Panc1 (cell line): Measurements from ENCODE around the gene SOX21. TPM values are rescaled to one million over a fixed set of nuclear protein-coding genes. Genes with fewer than 3 reads are reported as not detected.

Experiments
- ATAC-seq: fragments of 200-7000 bp; cut with Tn5 transposase; 2 replicates; pipeline ENCODE4 v1.9.1; 2020; ENCODE audit warnings: mild to moderate bottlenecking, moderate library complexity
- BruUV-seq: library from RNA; stranded (reverse); fragments of 400-500 nt; replicated peaks from 2 replicates; lab custom pipeline; 2021; lab: Mats Ljungman, UMichigan
- CTCF ChIA-PET: fragments of 300-600 bp; sonication (Branson Sonifier 250); formaldehyde crosslinking; loops from one replicate; lab custom pipeline; 2022; ENCODE audit warnings: antibody characterized with exemption; lab: Charles Lee
- POLR2A ChIA-PET: fragments of 300-600 bp; sonication (Branson Sonifier 250); formaldehyde crosslinking; loops from one replicate; lab custom pipeline; 2022; ENCODE audit warnings: antibody characterized with exemption; lab: Charles Lee
- DNase-seq: peaks from one replicate; pipeline ENCODE4 v3.0.0-alpha.2; 2010; ENCODE audit warnings: low read depth, low spot score
- H3K27ac ChIP-seq: 2 replicates; pipeline ENCODE4 v1.5.1; 2011; ENCODE audit warnings: mild to moderate bottlenecking, low read length, inconsistent platforms
- H3K27me3 ChIP-seq: fragments of 200-500 bp; sonication (Bioruptor generic); 2 replicates; pipeline ENCODE4 v1.6.0; 2014; ENCODE audit warnings: low read length, inconsistent platforms; ENCODE audit not compliant: control insufficient read depth, insufficient read depth
- H3K36me3 ChIP-seq: fragments of 200-500 bp; sonication (Bioruptor generic); 2 replicates; pipeline ENCODE4 v1.5.1; 2014; ENCODE audit warnings: inconsistent platforms, mild to moderate bottlenecking, low read length, moderate library complexity; ENCODE audit not compliant: control insufficient read depth, insufficient read depth
- H3K4me1 ChIP-seq: 2 replicates; pipeline ENCODE4 v1.5.1; 2011; ENCODE audit warnings: inconsistent platforms, mild to moderate bottlenecking, low read length, moderate library complexity; ENCODE audit not compliant: control insufficient read depth, insufficient read depth
- H3K4me3 ChIP-seq, 2 experiments: 2 replicates each; pipeline ENCODE4 v1.5.1; 2011 to 2012; ENCODE audit warnings: low read depth in 2 of 2, low read length in 2 of 2, mild to moderate bottlenecking in 2 of 2, inconsistent platforms in 1 of 2, moderate library complexity in 1 of 2
- H3K9me3 ChIP-seq: fragments of 200-500 bp; sonication (Bioruptor generic); 2 replicates; pipeline ENCODE4 v1.5.1; 2014; ENCODE audit warnings: low read depth, mild to moderate bottlenecking, inconsistent platforms, low read length, moderate library complexity; ENCODE audit not compliant: control insufficient read depth, insufficient read depth
- CTCF ChIP-seq: fragments of 450-650 bp; IDR thresholded peaks from 2 replicates; pipeline ENCODE4 v1.5.1; 2017; ENCODE audit warnings: mild to moderate bottlenecking
- POLR2AphosphoS5 ChIP-seq: IDR thresholded peaks from 2 replicates; pipeline ENCODE4 v1.6.1; 2012; ENCODE audit warnings: mild to moderate bottlenecking, low read depth, low read length, moderate library complexity
- SIN3A ChIP-seq: IDR thresholded peaks from 2 replicates; pipeline ENCODE4 v1.6.1; 2012; ENCODE audit warnings: low read depth, mild to moderate bottlenecking, low read length, moderate library complexity, borderline replicate concordance; ENCODE audit not compliant: insufficient read depth
- TCF7L2 ChIP-seq: IDR thresholded peaks from 2 replicates; pipeline ENCODE4 v1.6.1; 2011; ENCODE audit warnings: mild to moderate bottlenecking, low read depth, low read length, inconsistent platforms
- in situ Hi-C: cut with HindIII; loops from 2 replicates; pipeline ENCODE4 v1.10.0; 2016; ENCODE audit warnings: low sequenced_read_pairs, low pct_unique_long_range_greater_than_20kb
- intact Hi-C: fragments of 100-400 bp; cut with micrococcal nuclease; formaldehyde crosslinking; loops from one replicate; pipeline ENCODE4 v1.10.0; 2022; ENCODE audit not compliant: unreplicated experiment
- total RNA-seq: library from RNA; stranded (reverse); gene quantifications from one replicate; pipeline ENCODE4 v1.2.1, GENCODE V29; 2021; ENCODE audit not compliant: unreplicated experiment
- TF ChIP-seq, protein P1 (sequence below), 2 experiments: IDR thresholded peaks; 2 replicates each; pipeline ENCODE4 v1.6.1; 2011 to 2012; ENCODE audit warnings: low read depth in 2 of 2, control low read depth in 1 of 2, low read length in 1 of 2, mild to moderate bottlenecking in 1 of 2, moderate library complexity in 1 of 2; ENCODE audit not compliant: insufficient read depth in 1 of 2

The SOX21 gene
- total RNA-seq, 1 experiment from 2014 or later, result 3.5 TPM

GRCh38 chr13:94759120-94759728, 46.9 kb upstream of the SOX21 start:
- ATAC-seq (no peak), DNase-seq (no peak)
- BruUV-seq, result no TSS peak
- H3K36me3 ChIP-seq, result no peaks in the 10 kb centered on the region
- H3K27me3 ChIP-seq, result no peaks in the 10 kb centered on the region
- intact Hi-C loops (no loop called here), in situ Hi-C loops (no loop called here)
- ChIA-PET POLR2A (no interaction called here), CTCF (no interaction called here)
- H3K4me3 ChIP-seq, result no peak overlapping the region
- H3K9me3 ChIP-seq, result no peaks in the 10 kb centered on the region
- TF ChIP-seq POLR2AphosphoS5 (no peak), TCF7L2 (no peak), SIN3A (no peak), CTCF (no peak)
- TF ChIP-seq, protein P1, sequence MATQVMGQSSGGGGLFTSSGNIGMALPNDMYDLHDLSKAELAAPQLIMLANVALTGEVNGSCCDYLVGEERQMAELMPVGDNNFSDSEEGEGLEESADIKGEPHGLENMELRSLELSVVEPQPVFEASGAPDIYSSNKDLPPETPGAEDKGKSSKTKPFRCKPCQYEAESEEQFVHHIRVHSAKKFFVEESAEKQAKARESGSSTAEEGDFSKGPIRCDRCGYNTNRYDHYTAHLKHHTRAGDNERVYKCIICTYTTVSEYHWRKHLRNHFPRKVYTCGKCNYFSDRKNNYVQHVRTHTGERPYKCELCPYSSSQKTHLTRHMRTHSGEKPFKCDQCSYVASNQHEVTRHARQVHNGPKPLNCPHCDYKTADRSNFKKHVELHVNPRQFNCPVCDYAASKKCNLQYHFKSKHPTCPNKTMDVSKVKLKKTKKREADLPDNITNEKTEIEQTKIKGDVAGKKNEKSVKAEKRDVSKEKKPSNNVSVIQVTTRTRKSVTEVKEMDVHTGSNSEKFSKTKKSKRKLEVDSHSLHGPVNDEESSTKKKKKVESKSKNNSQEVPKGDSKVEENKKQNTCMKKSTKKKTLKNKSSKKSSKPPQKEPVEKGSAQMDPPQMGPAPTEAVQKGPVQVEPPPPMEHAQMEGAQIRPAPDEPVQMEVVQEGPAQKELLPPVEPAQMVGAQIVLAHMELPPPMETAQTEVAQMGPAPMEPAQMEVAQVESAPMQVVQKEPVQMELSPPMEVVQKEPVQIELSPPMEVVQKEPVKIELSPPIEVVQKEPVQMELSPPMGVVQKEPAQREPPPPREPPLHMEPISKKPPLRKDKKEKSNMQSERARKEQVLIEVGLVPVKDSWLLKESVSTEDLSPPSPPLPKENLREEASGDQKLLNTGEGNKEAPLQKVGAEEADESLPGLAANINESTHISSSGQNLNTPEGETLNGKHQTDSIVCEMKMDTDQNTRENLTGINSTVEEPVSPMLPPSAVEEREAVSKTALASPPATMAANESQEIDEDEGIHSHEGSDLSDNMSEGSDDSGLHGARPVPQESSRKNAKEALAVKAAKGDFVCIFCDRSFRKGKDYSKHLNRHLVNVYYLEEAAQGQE (IDR thresholded peaks at IDR 0.05; ENCODE audit: insufficient read depth in 1 of 2, low read depth in 2 of 2, low read length in 1 of 2), result no peak
- H3K4me1 ChIP-seq, result no peaks in the 10 kb centered on the region
- no peak overlapping the region for H3K27ac ChIP-seq

DNA sequence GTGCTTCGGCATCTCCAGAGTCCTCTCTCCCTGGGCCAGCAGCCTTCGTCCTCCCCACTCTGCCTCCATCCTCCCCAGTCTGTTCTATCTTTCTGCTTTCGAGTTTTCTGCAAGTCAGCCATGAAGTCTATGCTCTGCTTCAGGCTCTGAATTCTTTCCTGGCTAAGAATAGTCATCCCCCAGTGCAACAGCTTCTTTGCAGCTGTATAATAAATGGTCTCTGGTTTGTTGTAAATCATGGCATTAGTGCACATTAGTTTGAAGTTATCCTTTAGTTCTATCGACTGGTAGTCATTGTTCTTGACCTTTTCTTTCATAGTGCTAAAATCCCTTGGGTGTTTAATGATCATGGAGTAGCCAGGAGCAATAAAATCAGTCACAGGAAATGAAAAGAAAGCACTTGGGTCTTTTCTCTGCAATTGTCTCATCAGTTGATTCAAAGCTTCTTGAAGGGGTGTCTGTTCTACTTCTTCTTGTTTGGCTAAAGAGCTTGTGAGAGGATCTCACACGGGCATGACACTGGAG, 46.2 kb upstream of the SOX21 start:
- no peak for TF ChIP-seq SIN3A
- TF ChIP-seq TCF7L2, result no peak
- TF ChIP-seq POLR2AphosphoS5, result no peak
- in situ Hi-C loops, result no loop called here
- Histone ChIP-seq H3K36me3 (no peaks in the 10 kb centered on the region), H3K9me3 (no peaks in the 10 kb centered on the region), H3K4me1 (no peaks in the 10 kb centered on the region), H3K4me3 (no peak overlapping the region), H3K27me3 (no peaks in the 10 kb centered on the region), H3K27ac (no peak overlapping the region)
- CTCF ChIA-PET, result no interaction called here
- intact Hi-C loops, result no loop called here
- POLR2A ChIA-PET, result no interaction called here
- DNase-seq (no peak), ATAC-seq (no peak)
- no TSS peak for BruUV-seq

GRCh38 chr13:94753327-94753726, 41.0 kb upstream of the SOX21 start:
- no peak for TF ChIP-seq TCF7L2
- TF ChIP-seq CTCF, result no peak
- TF ChIP-seq POLR2AphosphoS5, result no peak
- TF ChIP-seq SIN3A, result no peak
- TF ChIP-seq, protein P1 (IDR thresholded peaks at IDR 0.05; ENCODE audit: insufficient read depth in 1 of 2, low read depth in 2 of 2, low read length in 1 of 2), result no peak
- ATAC-seq (no peak), DNase-seq (no peak)
- Histone ChIP-seq H3K4me1 (no peaks in the 10 kb centered on the region), H3K36me3 (no peaks in the 10 kb centered on the region), H3K9me3 (no peaks in the 10 kb centered on the region), H3K4me3 (no peak overlapping the region), H3K27me3 (no peaks in the 10 kb centered on the region), H3K27ac (no peak overlapping the region)
- no TSS peak for BruUV-seq
- POLR2A ChIA-PET, result no interaction called here
- intact Hi-C loops (no loop called here), in situ Hi-C loops (no loop called here)
- CTCF ChIA-PET, result no interaction called here
